ENCODE measurements around the gene ZNF521. TPM values are rescaled to one million over a fixed set of nuclear protein-coding genes. Genes with fewer than 3 reads are reported as not detected.

ZNF521 gene
- polyA plus RNA-seq, 1 experiment = 25.9 TPM

DNA sequence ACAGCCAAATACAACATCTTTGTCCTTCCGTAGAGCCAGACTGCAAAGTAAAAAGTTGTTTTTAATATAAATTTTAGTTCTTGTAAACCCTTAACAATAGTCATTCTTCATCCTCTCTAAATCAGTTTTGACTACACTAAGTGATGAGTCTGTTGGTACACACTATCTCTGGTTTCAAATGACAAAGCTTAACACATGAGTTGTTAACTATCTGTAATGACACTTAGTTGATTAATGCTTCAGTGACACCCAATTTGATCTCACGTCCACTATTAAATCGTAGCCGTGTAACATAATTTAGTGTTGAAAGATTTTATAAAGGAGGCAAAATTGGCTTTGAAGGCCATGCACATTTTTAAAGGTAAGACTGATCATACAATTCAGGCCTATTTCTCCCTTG, 181.6 kb downstream of the ZNF521 start:
- Histone ChIP-seq H3K9me3 (ENCODE audit: control insufficient read depth, insufficient read depth, low read length) (no peaks in the 10 kb centered on the region), H3K27ac (ENCODE audit: low read depth, low read length) (no peak overlapping the region), H3K27me3 (ENCODE audit: control insufficient read depth, insufficient read depth, low read length) (no peaks in the 10 kb centered on the region), H3K4me3 (ENCODE audit: low read depth, low read length) (no peak overlapping the region)
- ChIA-PET POLR2A (no interaction called here), CTCF (no interaction called here)
- no peak for DNase-seq (ENCODE audit: low read depth, low spot score)
- TF ChIP-seq, protein P1, sequence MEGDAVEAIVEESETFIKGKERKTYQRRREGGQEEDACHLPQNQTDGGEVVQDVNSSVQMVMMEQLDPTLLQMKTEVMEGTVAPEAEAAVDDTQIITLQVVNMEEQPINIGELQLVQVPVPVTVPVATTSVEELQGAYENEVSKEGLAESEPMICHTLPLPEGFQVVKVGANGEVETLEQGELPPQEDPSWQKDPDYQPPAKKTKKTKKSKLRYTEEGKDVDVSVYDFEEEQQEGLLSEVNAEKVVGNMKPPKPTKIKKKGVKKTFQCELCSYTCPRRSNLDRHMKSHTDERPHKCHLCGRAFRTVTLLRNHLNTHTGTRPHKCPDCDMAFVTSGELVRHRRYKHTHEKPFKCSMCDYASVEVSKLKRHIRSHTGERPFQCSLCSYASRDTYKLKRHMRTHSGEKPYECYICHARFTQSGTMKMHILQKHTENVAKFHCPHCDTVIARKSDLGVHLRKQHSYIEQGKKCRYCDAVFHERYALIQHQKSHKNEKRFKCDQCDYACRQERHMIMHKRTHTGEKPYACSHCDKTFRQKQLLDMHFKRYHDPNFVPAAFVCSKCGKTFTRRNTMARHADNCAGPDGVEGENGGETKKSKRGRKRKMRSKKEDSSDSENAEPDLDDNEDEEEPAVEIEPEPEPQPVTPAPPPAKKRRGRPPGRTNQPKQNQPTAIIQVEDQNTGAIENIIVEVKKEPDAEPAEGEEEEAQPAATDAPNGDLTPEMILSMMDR (IDR thresholded peaks at IDR 0.05; ENCODE audit: low read depth, low read length) = no peak

GRCh38 chr18:25169701-25170100, 182.3 kb downstream of the ZNF521 start:
- ChIA-PET POLR2A (no interaction called here), CTCF (no interaction called here)
- H3K27ac ChIP-seq (ENCODE audit: low read depth, low read length) = no peak overlapping the region
- no peak for DNase-seq (ENCODE audit: low read depth, low spot score)
- TF ChIP-seq, protein P1 (IDR thresholded peaks at IDR 0.05; ENCODE audit: low read depth, low read length) = no peak
- H3K9me3 ChIP-seq (ENCODE audit: control insufficient read depth, insufficient read depth, low read length) = no peaks in the 10 kb centered on the region
- no peak overlapping the region for H3K4me3 ChIP-seq (ENCODE audit: low read depth, low read length)
- H3K27me3 ChIP-seq (ENCODE audit: control insufficient read depth, insufficient read depth, low read length) = no peaks in the 10 kb centered on the region

DNA sequence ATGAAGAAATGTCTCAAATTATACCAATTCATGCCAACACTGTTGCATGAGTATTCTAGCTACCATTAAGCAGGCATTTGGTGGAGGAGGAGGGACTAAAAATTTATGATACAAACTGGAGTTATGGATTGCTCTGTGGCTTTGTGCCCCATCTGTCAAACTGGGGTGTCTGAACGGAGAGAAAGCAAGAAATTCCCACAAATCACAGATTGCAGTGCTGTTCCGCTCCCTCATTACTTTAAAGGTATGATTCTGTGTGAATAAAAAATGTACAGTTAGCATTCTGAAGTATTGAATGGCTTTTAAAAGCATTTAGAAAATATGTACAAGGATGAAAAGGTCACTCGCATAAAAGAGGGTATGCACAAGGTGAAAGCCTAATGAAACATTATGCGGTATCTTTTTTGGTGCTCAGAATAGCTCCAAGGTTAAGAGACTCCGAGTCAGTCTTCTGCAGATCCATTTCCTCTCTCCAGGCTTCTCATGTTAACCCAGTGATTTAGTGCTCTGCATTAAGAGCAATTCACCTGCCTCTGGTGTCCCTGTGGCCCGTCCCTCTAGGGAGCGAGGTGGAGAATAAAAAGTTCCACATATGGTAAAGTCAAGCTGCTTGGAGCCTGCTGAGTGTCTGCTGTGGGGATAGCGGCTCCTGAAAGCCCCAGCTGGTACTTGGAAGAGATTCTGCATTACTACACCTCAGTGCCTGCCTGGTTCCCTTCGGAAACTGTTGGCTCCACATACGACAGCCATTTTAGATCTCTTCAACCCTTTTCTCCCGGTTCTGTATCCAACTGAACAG, 184.2 kb downstream of the ZNF521 start:
- Histone ChIP-seq H3K27ac (ENCODE audit: low read depth, low read length) (no peak overlapping the region), H3K9me3 (ENCODE audit: control insufficient read depth, insufficient read depth, low read length) (no peaks in the 10 kb centered on the region), H3K27me3 (ENCODE audit: control insufficient read depth, insufficient read depth, low read length) (no peaks in the 10 kb centered on the region), H3K4me3 (ENCODE audit: low read depth, low read length) (no peak overlapping the region)
- TF ChIP-seq, protein P1 (IDR thresholded peaks at IDR 0.05; ENCODE audit: low read depth, low read length) = no peak
- ChIA-PET POLR2A (interaction anchor here (0.7 kb wide), 1 partner anchor 38 kb away, joined by 3 read pairs; no protein-coding TSS in a partner anchor), CTCF (no interaction called here)
- no peak for DNase-seq (ENCODE audit: low read depth, low spot score)

DNA sequence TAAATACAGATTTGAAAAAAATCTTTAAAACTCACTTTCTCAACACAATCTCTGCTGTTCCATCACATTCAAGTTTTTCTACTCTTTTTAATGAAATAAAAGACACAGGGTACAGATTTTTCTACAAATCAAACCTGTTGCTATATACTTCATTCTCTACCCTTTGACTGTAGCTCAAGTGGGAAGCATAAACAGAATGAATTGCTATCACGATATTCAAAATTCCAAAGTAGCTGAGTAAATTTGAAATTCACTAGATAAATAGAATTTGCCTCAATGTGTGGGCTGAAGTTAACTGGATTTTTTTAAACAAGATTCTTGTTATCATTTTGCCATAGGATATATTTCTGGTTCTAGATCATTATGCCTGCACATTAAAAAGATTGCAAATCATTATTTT, 185.9 kb downstream of the ZNF521 start:
- Histone ChIP-seq H3K27me3 (ENCODE audit: control insufficient read depth, insufficient read depth, low read length) (no peaks in the 10 kb centered on the region), H3K27ac (ENCODE audit: low read depth, low read length) (no peak overlapping the region), H3K9me3 (ENCODE audit: control insufficient read depth, insufficient read depth, low read length) (no peaks in the 10 kb centered on the region), H3K4me3 (ENCODE audit: low read depth, low read length) (no peak overlapping the region)
- CTCF ChIA-PET = no interaction called here
- peak; percentile 8 for DNase-seq (ENCODE audit: low read depth, low spot score)
- POLR2A ChIA-PET = interaction anchor here (1.5 kb wide), 1 partner anchor 113 kb away, joined by 4 read pairs; no protein-coding TSS in a partner anchor
- TF ChIP-seq, protein P1 (IDR thresholded peaks at IDR 0.05; ENCODE audit: low read depth, low read length) = no peak

Measured in AG04450 (cell line).